HG03469 (cell line): ENCODE data around the gene LYZ.

Experiments
- ATAC-seq: cut with Tn5 transposase; IDR thresholded peaks from one replicate; pipeline ENCODE4 v1.9.1; 2021; ENCODE audit warnings: mild to moderate bottlenecking, moderate library complexity, moderate number of reproducible peaks; ENCODE audit not compliant: unreplicated experiment

The LYZ gene

GRCh38 chr12:69383074-69383473 lies 34.9 kb downstream of the LYZ start:
- ATAC-seq = no peak

GRCh38 chr12:69385038-69385437 lies 36.9 kb downstream of the LYZ start:
- ATAC-seq = no peak

- no peak for ATAC-seq
Measured at GRCh38 chr12:69386921-69387320, 38.7 kb downstream of the LYZ start.

GRCh38 chr12:69388371-69388770 lies 40.2 kb downstream of the LYZ start:
- no peak for ATAC-seq

GRCh38 chr12:69389831-69390230 lies 41.6 kb downstream of the LYZ start:
- ATAC-seq = no peak

- peak; percentile 70 for ATAC-seq
Measured at GRCh38 chr12:69392179-69392928, 44.2 kb downstream of the LYZ start.

GRCh38 chr12:69396041-69396440 lies 47.9 kb downstream of the LYZ start:
- no peak for ATAC-seq

GRCh38 chr12:69396963-69397362 lies 48.8 kb downstream of the LYZ start:
- no peak for ATAC-seq

GRCh38 chr12:69397978-69398377 lies 49.8 kb downstream of the LYZ start:
- ATAC-seq = no peak

GRCh38 chr12:69401940-69402339 lies 53.8 kb downstream of the LYZ start:
- no peak for ATAC-seq
